GM20000 (cell line): ENCODE measurements around the gene PEAR1.

Source experiments
- DNase-seq: peaks from one replicate; pipeline ENCODE4 v3.0.0; 2012; ENCODE audit warnings: low spot score
- TF ChIP-seq, protein P1 (sequence below): IDR thresholded peaks from 2 replicates; pipeline ENCODE4 v1.5.1; 2012; ENCODE audit warnings: mild to moderate bottlenecking, control low read depth; ENCODE audit errors: extremely low read depth, missing control alignments

Gene PEAR1

DNA sequence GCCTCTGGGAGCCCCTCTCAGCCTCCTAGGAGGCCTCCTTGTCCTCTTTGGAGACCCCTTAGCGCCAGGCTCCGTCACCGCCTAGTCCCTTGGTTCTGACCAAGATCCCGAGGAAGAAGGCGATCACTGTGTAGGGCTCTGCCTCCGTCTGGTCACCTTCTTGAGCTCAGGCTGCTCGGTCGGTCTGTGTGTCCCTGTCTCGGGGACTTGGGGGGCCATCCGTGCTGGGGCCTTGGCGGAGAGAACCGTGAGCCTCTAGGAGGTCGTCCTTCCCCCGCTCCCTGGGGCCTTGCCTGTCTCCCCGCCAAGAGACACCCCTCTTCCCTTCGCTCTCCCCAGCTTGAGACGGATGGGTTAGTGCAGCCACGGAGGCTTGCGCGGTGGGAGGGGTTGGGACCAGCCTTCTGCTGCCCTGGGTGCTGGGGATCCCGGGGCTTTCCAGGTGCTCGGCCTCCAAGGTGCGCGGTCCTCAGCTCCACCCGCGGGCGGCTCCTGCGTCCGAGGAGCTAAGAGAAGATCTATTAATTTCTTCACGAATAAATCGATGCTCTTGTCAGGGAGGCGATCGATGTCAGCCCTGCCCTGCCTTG lies 33.9 kb upstream of the PEAR1 start:
- TF ChIP-seq, protein P1, sequence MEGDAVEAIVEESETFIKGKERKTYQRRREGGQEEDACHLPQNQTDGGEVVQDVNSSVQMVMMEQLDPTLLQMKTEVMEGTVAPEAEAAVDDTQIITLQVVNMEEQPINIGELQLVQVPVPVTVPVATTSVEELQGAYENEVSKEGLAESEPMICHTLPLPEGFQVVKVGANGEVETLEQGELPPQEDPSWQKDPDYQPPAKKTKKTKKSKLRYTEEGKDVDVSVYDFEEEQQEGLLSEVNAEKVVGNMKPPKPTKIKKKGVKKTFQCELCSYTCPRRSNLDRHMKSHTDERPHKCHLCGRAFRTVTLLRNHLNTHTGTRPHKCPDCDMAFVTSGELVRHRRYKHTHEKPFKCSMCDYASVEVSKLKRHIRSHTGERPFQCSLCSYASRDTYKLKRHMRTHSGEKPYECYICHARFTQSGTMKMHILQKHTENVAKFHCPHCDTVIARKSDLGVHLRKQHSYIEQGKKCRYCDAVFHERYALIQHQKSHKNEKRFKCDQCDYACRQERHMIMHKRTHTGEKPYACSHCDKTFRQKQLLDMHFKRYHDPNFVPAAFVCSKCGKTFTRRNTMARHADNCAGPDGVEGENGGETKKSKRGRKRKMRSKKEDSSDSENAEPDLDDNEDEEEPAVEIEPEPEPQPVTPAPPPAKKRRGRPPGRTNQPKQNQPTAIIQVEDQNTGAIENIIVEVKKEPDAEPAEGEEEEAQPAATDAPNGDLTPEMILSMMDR, result no peak
- peak; percentile 68 for DNase-seq

DNA sequence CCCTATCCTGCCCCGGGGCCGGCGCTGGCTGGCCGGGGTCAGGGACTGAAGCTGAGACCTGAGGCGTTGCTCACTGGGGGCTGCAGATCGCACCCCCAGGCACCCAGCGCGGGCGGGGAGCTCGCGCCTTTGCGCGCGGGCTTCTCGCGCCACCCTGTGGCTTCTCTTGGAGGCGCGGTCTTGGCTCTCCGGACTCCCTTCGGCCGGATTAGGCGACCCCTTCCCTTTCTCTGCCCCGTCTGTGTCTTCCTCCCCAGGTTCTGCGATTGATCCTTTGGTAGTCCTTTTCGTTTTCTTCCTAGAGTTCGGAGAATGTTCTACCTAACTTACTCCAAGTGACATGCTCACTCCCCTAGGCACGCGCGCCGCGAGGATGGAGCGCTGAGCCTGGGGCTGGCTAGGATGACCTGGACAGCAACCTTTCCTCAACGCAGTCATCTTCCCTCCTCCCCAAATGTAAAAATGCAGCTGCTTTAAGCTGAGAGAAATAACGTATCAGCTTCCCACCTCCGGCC lies 33.3 kb upstream of the PEAR1 start:
- TF ChIP-seq, protein P1, result peak; percentile 65
- peak; percentile 91 for DNase-seq

DNA sequence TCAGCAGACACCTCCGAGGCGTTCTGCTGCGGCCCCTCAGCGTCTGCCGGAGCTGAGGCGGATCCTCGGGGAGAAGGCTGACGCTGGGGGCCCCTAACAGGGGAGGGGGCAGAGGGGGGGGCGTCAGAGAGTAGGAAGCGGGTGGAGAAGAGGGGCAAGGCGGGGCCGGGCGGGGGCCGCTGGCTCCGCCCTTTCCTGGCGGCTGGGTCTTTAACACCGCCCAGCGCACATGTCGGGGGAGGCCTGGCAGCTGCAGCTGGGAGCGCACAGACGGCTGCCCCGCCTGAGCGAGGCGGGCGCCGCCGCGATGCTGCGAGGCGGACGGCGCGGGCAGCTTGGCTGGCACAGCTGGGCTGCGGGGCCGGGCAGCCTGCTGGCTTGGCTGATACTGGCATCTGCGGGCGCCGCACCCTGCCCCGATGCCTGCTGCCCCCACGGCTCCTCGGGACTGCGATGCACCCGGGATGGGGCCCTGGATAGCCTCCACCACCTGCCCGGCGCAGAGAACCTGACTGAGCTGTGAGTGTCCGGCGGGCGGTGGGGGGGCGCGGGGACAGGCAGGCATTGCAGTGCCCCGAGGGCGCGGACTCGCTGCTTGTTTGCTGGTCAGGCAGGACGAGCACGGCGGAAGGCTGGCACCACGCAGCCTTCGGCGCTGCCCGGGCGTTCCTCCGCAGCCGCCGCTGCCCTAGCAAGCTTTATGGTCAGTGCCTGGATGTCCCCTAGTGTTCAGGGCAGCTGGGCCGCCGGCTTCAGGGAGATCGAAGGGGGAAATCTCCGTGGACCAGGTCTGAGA lies 32.7 kb upstream of the PEAR1 start, which contains the start of gene NTRK1:
NTRK1 (plus strand) TSS at position 238 of the 796 bp plus-strand sequence; CDS start at position 308, 70 bp downstream.
- DNase-seq, result peak; percentile 87
- TF ChIP-seq, protein P1, result no peak

DNA sequence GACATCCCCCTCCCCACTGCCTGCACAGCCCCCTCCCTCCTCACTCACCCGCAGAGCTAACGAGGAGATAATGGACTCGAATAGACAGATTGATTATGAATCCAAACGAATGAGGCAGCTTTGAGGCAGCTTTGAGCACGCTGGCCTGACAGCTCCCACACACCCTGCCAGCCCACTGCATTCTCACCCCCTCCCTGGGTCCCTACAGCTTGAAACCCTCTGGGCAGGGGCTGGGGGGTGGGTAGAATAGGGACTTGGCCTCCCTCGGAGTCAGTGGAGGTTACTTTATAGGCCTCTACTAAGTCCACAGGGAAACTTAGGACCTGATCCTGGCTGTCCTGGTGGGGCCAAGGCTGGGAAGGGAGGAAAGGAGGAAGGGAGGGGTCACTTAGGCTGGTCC lies 30.9 kb upstream of the PEAR1 start:
- TF ChIP-seq, protein P1, result no peak
- DNase-seq, result no peak

DNA sequence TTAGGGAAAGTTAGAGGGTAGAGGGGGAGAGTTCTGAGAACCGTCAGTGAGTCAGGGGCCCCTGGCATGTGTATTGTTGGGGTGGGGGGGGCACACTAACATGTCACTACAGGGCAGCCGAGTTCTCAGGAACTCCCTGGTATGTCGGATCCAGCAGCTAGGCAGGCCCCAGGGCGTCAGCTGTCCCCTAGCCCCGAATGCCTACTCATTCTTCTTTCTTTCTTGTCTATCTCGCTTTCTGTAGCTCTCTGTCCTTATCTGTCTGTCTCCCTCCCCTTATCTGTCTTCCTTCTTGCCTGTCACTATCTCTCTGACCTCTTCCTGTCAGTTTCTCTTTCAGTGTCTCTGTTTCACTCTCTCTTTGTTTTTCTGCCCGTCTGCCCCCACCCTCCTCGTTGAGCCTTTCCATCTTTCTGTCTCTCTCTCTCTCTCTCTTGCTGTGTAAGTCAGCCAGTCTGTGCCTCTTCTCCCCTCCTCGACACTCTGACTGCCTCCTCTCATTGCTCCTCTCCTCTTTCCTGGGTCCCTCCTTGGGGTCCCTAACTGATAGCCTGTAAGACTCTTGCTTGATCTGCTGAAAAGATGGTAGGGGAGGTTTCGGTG lies 30.4 kb upstream of the PEAR1 start:
- no peak for DNase-seq
- TF ChIP-seq, protein P1, result no peak

DNA sequence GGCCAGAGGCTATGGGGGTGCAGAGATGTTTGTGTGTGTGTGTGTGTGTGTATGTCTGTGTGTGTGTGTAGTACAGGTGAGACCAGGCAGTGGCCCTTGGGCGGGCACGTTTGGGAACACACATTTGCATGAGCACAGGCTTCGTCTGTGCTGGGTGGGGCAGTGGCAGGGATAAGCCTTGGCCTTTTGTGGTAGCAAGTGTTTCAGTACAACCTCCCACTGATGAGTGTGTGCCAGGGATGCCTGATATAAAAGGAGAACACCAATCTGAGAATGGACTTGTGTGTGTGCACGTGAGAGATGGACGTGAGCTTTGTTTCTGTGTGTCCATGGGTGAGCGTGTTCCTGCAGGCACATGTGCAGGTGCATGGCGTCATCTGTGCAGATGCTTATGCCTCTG lies 29.9 kb upstream of the PEAR1 start:
- DNase-seq, result no peak
- TF ChIP-seq, protein P1, result no peak

DNA sequence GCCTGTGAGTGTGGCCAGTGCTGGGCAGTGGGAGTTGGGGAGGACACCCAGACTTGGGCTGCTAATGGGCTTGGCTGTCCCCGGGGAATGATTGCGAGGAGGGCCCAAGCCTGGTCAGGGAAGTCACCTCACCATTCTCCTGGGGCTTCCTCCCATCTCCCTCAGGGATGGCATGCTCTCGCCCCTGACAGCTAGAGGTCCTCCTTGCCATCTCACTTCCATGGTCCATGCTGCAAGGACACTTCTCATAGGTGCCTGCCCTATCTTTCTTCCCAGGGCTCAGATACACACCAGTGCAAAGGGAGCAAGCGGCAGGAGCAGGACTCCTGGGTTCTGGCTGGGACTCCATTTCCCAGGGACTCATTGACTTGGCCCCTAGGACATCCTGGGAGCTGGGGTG lies 28.7 kb upstream of the PEAR1 start:
- TF ChIP-seq, protein P1, result no peak
- DNase-seq, result no peak
